ENCODE measurements around the gene CNN2.

DNA sequence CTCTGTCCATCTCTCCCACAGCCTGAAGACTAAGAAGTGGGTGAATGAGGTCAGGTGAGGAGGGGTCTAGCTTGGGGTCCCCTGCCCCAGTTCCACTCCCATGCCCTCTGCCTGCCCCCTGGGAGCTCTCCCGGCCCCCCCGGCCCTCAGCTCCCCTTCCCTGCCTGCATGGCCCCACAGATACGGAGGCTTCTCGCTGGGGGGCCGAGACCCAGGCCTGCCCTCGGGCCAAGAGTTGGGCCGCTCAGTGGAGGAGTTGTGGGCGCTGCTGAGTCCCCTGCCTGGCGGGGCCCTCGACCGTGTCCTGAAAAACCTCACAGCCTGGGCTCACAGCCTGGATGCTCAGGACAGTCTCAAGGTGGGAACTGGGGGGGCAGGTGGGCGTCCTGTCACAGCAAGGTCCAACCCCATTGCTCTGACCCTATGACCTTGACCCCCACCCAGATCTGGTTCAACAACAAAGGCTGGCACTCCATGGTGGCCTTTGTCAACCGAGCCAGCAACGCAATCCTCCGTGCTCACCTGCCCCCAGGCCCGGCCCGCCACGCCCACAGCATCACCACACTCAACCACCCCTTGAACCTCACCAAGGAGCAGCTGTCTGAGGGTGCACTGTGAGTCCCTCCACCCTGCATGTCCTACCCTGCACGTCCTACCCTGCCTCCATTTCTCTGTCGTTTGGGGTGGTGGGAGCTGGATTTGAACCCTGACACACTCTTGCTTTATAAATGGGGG lies 29.6 kb downstream of the CNN2 start:
- TF ChIP-seq POLR2A (IDR thresholded peaks at IDR 0.05): no peak
- no peak for TF ChIP-seq CTCF (IDR thresholded peaks at IDR 0.05)

Measured in thyroid gland (tissue), 4 donors.